ENCODE data around the gene SNX3.

The SNX3 gene

GRCh38 chr6:108168501-108169463, 92.1 kb downstream of the SNX3 start:
- DNase-seq, result no peak

- DNase-seq, result no peak
These were observed 92.8 kb downstream of the SNX3 start for GRCh38 chr6:108168090-108168463.

DNA sequence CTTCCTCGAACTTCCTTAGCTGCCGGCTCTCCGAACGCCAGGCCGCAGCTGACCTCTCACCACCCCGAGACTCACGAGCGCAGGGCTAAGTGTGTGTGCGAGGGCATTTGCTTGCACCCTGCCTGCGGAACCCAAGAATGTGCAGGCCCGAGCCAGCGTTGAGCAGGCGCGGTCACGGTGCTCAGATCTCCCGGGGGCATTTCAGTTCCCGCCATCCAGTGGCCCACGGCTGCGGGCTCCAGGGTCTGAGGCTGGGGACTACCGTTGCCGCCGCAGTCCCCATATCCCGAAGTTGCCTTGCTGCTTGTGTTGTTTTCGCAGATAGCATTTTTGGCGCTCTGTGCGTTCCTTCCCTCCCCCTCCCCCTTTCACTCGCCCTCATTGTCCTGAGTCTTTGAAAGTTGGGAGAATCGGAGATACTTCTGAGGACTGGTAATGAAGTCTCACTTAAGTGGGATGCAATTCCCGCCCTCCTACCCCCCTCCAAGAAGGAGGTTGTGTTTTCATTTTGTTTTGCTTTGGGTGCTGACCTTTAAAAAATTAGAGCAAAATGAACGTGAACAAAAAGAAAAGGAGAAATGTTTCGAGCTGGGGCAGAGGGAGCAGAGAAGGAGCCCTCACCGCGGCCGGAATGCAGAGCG, 93.3 kb downstream of the SNX3 start:
- DNase-seq, result no peak

DNA sequence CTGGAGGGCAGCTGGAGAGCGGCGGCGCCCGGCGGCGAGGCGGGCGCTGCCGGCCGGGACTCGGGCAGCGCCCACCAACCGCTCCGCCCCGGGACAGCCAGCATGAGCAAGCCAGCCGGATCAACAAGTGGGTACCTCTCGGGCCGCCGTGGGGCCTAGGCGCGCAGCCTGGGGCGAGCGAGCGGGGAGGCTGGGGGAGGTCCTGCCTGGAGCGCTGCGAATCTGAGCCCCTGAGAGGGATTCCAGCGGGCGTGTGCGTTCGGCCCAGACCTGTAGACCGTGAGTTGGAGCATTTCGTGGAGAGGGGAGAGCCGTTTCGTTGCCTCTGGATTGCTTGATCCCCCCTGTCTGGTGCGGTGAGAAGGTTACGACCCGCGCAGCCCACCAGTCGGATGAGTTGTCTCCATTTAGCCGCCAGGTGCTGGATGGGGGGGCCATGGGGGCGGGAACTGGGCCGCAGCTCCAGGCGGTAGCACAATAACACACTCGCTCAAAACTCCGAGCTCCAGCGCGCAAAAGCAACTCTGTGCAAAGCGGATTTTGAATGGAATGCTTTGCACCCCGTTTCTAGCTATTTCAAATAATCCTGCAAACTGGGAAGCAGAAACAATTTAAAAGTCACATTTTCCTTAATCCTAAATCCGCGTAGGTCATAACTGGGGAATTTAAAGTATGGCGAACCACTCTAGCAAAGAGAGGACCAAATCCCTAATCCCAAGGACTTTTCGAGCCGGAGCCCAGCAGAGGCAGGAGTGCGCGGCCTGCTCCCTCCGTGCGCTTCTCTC, 94.0 kb downstream of the SNX3 start:
- DNase-seq, result no peak

DNA sequence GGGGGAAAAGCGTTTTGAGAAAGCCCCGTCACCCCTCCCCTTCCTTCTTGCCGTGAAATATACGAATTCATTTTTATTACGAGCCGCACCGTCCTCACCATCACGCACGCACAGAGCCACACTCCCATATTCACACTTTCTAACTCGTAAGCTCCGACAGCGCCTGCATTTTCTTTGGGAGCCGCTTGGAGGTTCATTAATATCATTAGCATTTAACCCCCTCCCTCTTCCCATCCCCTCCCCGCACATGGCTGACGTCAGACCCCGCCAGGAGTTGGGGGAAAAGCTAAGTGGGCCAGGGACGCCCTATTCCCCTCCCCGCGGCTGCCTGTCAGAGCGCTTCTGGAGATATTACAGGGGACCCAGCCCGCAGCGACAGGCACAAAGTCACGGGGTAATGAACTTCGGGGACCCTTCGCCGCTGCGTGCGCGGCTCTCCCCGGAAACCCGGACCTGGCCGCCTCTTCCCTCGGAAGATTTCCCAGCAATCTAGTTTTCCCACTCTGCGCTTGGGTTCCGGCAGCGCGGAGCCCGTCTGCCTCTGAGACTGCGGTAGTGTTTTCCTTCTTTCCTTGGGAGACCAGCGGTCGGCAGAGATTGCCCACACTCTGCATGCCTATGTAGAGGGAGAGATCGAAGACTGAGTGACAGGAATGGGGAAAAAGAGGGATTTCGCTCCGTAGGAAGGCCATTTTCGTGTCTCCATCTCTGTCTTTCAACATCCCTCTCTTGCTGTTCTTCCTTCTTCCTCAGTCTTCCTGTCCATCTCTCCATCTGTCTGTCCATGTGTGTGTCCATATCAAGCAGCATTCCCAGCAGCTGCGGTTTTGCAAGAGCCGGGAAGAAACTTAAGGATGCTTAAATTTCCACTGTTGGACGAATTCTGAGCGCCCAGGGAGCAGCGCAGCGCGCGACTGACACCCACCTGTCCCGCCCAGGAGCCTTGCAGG, 94.9 kb downstream of the SNX3 start, which contains the start of gene NR2E1:
Gene NR2E1 (plus strand): TSS at position 309 of the 950 bp plus-strand sequence. CDS start 744 bp downstream, outside the sequence.
- DNase-seq, result no peak

- no peak for DNase-seq
These were observed 95.8 kb downstream of the SNX3 start for GRCh38 chr6:108164815-108165706.

DNA sequence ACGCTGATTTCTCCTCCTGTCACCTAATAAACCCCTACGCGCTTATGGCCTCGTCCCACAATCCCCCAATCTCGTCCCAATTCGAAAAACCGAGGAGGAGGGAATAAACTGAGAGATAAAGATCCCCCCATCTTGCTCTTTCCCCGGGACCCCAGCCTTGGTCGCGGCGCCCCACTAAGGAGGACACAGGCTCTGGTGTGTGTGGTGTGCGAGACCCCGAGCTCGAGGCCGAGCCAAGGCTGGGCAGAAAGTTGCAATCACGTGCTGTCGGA, 96.4 kb downstream of the SNX3 start:
- DNase-seq, result no peak

DNA sequence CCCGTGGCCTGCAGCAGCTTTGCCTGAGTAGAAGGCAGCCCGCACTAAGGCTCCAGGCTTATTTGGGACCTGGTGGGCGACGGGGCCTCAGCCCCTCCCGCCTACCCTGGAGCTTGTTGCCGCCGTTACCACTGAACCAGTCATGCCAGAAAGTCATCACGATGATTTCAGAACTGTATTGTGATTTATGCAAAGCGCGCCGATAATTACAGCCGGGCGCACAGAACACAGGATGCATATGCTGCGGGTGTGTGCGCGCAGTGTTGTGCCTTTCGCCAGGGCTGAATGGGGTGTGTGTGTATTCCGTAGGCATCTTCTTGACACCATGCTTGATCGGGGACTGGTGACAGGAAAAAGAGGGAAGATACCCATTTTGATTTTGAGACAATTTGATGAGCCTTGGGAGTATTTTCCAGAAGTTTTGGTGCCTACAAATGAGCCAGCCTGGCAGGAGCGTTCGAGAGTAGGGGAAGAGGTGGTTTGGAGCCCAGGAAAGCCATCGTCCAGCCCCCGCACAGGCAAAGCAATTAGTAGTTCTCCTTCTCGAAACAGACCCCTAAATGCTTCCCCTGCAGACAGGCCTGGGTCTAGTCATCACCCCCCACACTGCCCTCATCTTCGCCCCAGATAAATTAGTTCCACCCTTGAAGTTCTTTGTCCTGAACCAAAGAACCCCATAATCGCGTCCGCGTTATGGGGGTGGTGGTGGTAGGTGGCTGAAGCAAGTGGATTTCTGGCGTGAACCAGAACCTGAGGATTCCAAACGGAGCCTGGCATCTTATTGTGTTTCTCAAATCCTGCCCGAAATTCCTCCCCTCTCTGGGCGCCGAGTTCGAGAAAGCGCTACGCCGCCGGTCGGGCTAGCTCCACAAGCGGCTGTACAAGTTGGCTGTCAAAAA, 96.9 kb downstream of the SNX3 start:
- no peak for DNase-seq

GRCh38 chr6:108163267-108163643, 97.6 kb downstream of the SNX3 start:
- DNase-seq, result no peak

DNA sequence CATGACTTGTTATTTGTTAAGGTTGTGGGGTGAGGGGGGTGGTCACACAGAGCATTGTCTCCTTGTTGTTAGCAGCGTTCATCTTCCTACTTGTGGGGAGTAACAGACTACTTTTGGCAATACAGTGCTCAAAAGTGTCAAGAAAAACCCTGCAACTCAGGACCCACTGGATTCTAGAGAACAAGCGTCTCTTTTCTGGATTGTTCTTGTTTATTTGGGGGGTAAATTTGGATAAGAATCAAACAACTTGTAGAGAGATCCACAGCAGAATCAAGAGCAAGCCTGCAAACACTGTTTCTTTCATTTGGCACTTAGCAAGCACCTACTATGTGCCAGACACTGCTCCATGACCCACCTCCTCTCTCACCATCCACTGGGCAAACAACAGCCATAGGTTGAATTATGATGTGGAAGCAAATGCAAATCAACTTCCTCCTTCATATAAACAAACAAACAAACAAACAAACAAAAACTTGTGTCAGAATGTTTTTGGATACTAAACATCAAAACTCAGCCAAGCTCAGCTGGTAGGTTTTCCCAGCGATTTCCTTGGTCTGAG, 99.0 kb downstream of the SNX3 start:
- no peak for DNase-seq
